ENCODE results near the gene PWWP2B. TPM values are rescaled to one million over a fixed set of nuclear protein-coding genes. Genes with fewer than 3 reads are reported as not detected.

The PWWP2B gene
- total RNA-seq, 1 donor from 2014 or later: 12.9 TPM

- peak; percentile 93 for DNase-seq (ENCODE audit: extremely low spot score, unreplicated experiment)
- TF ChIP-seq CTCF (IDR thresholded peaks at IDR 0.05): peak; percentile 99
- Mint-ChIP-seq H3K4me1 (ENCODE audit: unreplicated experiment) (peaks cover 9% of the 10 kb centered on the region), H3K4me3 (ENCODE audit: unreplicated experiment) (no peak overlapping the region), H3K9me3 (ENCODE audit: unreplicated experiment) (no peaks in the 10 kb centered on the region), H3K27ac (ENCODE audit: unreplicated experiment) (no peak overlapping the region), H3K27me3 (ENCODE audit: unreplicated experiment) (peaks cover 3% of the 10 kb centered on the region), H3K36me3 (ENCODE audit: unreplicated experiment) (no peaks in the 10 kb centered on the region)
Measured at GRCh38 chr10:132452651-132453469, 55.9 kb downstream of the PWWP2B start.

DNA sequence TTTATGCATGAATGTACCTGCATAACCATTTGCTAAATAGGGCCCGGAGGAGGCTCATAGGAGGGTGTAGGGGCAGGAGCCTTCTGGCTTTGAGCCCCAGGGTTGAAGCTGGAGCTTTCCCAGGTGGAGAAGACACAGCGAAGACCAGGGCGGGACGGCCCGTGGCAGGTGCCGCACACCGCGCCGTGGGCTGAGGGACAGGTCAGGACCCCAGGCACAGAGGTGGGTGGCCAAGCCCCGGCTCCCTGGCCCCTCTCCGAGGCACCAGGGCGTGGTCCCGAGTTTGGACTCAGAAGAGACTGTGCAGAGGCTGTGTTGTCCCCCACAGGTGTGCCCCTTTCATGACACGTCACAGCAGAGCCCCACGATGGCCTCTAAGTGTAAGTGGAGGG is 56.5 kb downstream of the PWWP2B start:
- Mint-ChIP-seq H3K4me1 (ENCODE audit: unreplicated experiment) (peaks cover 5% of the 10 kb centered on the region), H3K9me3 (ENCODE audit: unreplicated experiment) (no peaks in the 10 kb centered on the region), H3K36me3 (ENCODE audit: unreplicated experiment) (no peaks in the 10 kb centered on the region), H3K4me3 (ENCODE audit: unreplicated experiment) (no peak overlapping the region), H3K27me3 (ENCODE audit: unreplicated experiment) (peaks cover 3% of the 10 kb centered on the region), H3K27ac (ENCODE audit: unreplicated experiment) (no peak overlapping the region)
- DNase-seq (ENCODE audit: extremely low spot score, unreplicated experiment): no peak
- no peak for TF ChIP-seq CTCF (IDR thresholded peaks at IDR 0.05)

DNA sequence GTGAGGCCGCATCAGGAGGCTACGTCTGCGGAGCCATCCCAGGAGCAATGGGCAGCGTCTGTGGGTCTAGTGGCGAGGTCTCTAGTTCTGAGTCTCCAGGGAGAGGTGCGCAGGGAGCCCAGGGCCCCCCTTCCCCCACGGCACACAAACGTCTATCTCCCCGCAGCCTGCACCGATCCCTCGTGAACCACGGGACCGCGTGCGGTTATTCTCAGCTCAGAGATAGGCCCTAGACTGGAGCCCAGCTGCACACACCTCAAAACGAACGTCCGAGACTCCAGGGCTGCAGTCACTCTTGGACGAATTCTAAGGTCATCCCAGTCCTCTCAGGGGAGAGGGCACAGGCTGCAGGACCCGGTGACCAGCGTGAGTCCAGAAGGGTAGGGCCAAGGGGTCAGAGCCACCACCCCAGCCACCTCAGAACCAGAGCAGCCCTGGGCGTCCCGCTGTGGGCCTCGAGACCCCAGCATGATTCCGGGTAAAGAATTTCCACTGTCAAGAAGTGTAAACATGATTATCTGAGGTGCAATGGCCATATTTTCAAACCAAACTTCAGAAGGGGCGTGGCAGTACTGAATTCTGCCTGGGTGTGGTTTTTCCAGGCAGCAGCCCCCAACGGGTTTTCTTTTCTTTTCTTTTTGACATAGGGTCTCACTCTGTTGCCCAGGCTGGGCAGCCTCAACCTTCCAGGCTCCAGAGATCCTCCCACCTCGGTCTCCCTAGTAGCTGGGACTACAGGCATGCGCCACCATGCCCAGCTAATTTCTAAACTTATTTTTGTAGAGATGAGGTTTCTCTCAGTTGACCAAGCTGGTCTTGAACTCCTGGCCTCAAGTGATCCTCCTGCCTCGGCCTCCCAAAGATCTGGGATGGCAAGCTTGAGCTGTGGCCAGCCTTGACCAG is 57.5 kb downstream of the PWWP2B start:
- no peak for TF ChIP-seq CTCF (IDR thresholded peaks at IDR 0.05)
- Mint-ChIP-seq H3K4me1 (ENCODE audit: unreplicated experiment) (peaks cover 7% of the 10 kb centered on the region), H3K9me3 (ENCODE audit: unreplicated experiment) (no peaks in the 10 kb centered on the region), H3K27me3 (ENCODE audit: unreplicated experiment) (peaks cover 3% of the 10 kb centered on the region), H3K4me3 (ENCODE audit: unreplicated experiment) (no peak overlapping the region), H3K27ac (ENCODE audit: unreplicated experiment) (no peak overlapping the region), H3K36me3 (ENCODE audit: unreplicated experiment) (no peaks in the 10 kb centered on the region)
- no peak for DNase-seq (ENCODE audit: extremely low spot score, unreplicated experiment)

- Mint-ChIP-seq H3K27me3 (ENCODE audit: unreplicated experiment) (peaks cover 3% of the 10 kb centered on the region), H3K27ac (ENCODE audit: unreplicated experiment) (no peak overlapping the region), H3K4me3 (ENCODE audit: unreplicated experiment) (no peak overlapping the region), H3K36me3 (ENCODE audit: unreplicated experiment) (no peaks in the 10 kb centered on the region), H3K4me1 (ENCODE audit: unreplicated experiment) (peaks cover 7% of the 10 kb centered on the region), H3K9me3 (ENCODE audit: unreplicated experiment) (no peaks in the 10 kb centered on the region)
- no peak for DNase-seq (ENCODE audit: extremely low spot score, unreplicated experiment)
- TF ChIP-seq CTCF (IDR thresholded peaks at IDR 0.05): no peak
Measured at GRCh38 chr10:132455441-132455971, 58.5 kb downstream of the PWWP2B start.
